ENCODE measurements around the gene DNAH6.

The DNAH6 gene

DNA sequence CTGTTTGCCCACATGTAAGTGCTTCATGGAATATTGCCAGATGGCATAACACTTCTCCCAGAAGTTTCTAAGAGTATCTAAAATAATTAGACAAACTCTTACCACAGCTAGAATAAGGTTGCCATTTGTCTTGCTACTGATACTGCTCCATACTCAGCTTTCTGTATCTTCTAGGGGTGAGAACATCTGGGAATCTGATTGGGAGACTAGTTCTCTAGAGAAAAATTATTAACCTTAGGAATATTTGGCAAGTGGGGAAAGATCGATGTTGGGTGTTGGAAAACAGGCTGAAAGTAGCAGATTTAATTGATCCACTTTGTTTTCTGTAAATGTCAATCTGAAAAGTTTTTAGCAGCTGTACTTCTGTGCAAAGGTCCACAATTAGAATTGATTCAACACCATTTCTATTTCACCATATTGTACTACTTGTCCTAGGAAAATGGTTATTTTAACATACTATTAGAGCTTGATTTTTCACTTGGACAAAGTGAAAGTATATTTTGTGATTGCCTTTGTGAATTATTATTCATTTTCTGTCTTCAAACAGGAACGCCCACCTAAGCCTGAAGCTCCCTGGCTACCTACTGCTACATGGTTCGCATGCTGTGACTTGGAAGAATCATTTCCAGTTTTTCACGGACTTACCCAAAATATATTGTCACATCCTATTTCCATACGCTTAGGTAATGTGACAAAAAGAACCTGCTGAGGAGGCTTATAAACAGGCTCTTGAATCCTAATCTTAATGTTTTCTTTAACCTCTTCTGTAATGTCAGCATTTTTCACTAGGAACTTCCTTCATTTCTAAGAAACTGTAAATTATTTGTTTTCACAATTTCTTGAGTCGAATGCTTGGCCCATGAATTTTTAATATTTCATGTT is 216.8 kb downstream of the DNAH6 start:
- DNase-seq (ENCODE audit: low read depth, low spot score): no peak
- H3K27me3 ChIP-seq (ENCODE audit: control insufficient read depth, insufficient read depth, low read length): no peaks in the 10 kb centered on the region
- H3K36me3 ChIP-seq (ENCODE audit: control insufficient read depth, insufficient read depth, low read length): no peaks in the 10 kb centered on the region
- no peaks in the 10 kb centered on the region for H3K9me3 ChIP-seq (ENCODE audit: control insufficient read depth, insufficient read depth, low read length)
- no peak overlapping the region for H3K4me3 ChIP-seq (ENCODE audit: low read length)
- no peak overlapping the region for H3K27ac ChIP-seq (ENCODE audit: low read length)
- WGBS (ENCODE audit: insufficient coverage, insufficient read length): no CpG with 5 or more reads among the region's 6 CpGs
- no peaks in the 10 kb centered on the region for H3K4me1 ChIP-seq (ENCODE audit: control insufficient read depth, insufficient read depth, low read length)

DNA sequence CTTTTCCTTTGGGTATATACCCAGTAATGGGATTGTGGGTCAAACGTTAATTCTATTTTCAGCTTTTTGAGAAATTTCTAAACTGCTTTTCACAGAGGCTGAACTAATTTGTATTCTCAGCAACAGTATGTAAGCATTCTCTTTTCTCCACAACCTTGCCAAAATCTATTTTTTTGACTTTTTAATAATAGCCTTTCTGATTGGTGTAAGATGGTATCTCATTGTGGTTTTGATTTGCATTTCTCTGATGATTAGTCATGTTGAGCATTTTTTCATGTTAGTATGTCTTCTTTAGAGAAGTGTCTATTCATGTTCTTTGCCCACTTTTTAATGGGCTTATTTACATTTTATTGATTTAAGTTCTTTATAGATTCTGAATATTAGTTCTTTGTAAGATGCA is 219.1 kb downstream of the DNAH6 start:
- no peak overlapping the region for H3K4me3 ChIP-seq (ENCODE audit: low read length)
- H3K27me3 ChIP-seq (ENCODE audit: control insufficient read depth, insufficient read depth, low read length): no peaks in the 10 kb centered on the region
- H3K36me3 ChIP-seq (ENCODE audit: control insufficient read depth, insufficient read depth, low read length): no peaks in the 10 kb centered on the region
- no peaks in the 10 kb centered on the region for H3K4me1 ChIP-seq (ENCODE audit: control insufficient read depth, insufficient read depth, low read length)
- no CpG with 5 or more reads among the region's 1 CpG for WGBS (ENCODE audit: insufficient coverage, insufficient read length)
- H3K27ac ChIP-seq (ENCODE audit: low read length): no peak overlapping the region
- no peaks in the 10 kb centered on the region for H3K9me3 ChIP-seq (ENCODE audit: control insufficient read depth, insufficient read depth, low read length)
- no peak for DNase-seq (ENCODE audit: low read depth, low spot score)

DNA sequence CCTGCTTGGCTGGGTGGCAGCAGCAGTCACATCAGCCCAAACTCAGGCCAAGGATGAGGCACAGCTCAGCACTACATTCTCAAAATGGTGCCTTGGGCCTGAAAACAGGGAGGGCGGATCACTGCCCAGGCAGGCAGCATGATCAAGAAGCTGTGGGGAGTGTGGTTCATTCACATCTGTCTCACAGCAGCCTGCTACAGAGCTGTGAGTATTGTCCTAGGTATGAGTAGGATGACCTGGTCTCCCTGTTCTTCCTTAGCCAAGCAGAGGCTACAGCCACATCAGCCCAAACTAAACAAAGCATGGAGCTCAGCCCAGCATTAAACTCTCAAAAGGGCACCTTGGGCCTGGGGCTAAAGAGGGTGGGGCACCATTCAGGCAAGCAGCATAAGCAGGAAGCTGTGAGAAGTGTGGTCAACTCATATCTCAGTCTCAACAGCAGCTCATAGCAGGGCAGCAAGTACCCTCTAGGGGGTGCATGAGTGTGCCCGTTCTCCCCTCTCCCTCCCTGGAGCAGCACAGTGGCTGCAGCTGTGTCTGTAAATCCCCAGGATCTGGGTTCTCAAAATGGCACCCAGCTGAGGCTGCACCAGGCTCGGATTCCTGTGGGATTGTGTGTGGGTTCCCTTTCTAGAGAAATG is 225.0 kb downstream of the DNAH6 start:
- peak; percentile 41 for DNase-seq (ENCODE audit: low read depth, low spot score)
- Histone ChIP-seq H3K27me3 (ENCODE audit: control insufficient read depth, insufficient read depth, low read length) (no peaks in the 10 kb centered on the region), H3K27ac (ENCODE audit: low read length) (no peak overlapping the region), H3K4me3 (ENCODE audit: low read length) (no peak overlapping the region), H3K4me1 (ENCODE audit: control insufficient read depth, insufficient read depth, low read length) (no peaks in the 10 kb centered on the region), H3K36me3 (ENCODE audit: control insufficient read depth, insufficient read depth, low read length) (no peaks in the 10 kb centered on the region), H3K9me3 (ENCODE audit: control insufficient read depth, insufficient read depth, low read length) (no peaks in the 10 kb centered on the region)
- no CpG with 5 or more reads among the region's 3 CpGs for WGBS (ENCODE audit: insufficient coverage, insufficient read length)

GRCh38 chr2:84748341-84748740 is 232.0 kb downstream of the DNAH6 start:
- H3K4me3 ChIP-seq (ENCODE audit: low read length): no peak overlapping the region
- no peaks in the 10 kb centered on the region for H3K9me3 ChIP-seq (ENCODE audit: control insufficient read depth, insufficient read depth, low read length)
- no peaks in the 10 kb centered on the region for H3K36me3 ChIP-seq (ENCODE audit: control insufficient read depth, insufficient read depth, low read length)
- no peak overlapping the region for H3K27ac ChIP-seq (ENCODE audit: low read length)
- no peak for DNase-seq (ENCODE audit: low read depth, low spot score)
- no peaks in the 10 kb centered on the region for H3K4me1 ChIP-seq (ENCODE audit: control insufficient read depth, insufficient read depth, low read length)
- no peaks in the 10 kb centered on the region for H3K27me3 ChIP-seq (ENCODE audit: control insufficient read depth, insufficient read depth, low read length)

- Histone ChIP-seq H3K36me3 (ENCODE audit: control insufficient read depth, insufficient read depth, low read length) (no peaks in the 10 kb centered on the region), H3K27ac (ENCODE audit: low read length) (no peak overlapping the region), H3K27me3 (ENCODE audit: control insufficient read depth, insufficient read depth, low read length) (no peaks in the 10 kb centered on the region), H3K4me3 (ENCODE audit: low read length) (no peak overlapping the region), H3K4me1 (ENCODE audit: control insufficient read depth, insufficient read depth, low read length) (no peaks in the 10 kb centered on the region), H3K9me3 (ENCODE audit: control insufficient read depth, insufficient read depth, low read length) (no peaks in the 10 kb centered on the region)
- no peak for DNase-seq (ENCODE audit: low read depth, low spot score)
Observed at GRCh38 chr2:84749442-84749841, 233.1 kb downstream of the DNAH6 start.

- Histone ChIP-seq H3K27ac (ENCODE audit: low read length) (no peak overlapping the region), H3K36me3 (ENCODE audit: control insufficient read depth, insufficient read depth, low read length) (no peaks in the 10 kb centered on the region), H3K9me3 (ENCODE audit: control insufficient read depth, insufficient read depth, low read length) (no peaks in the 10 kb centered on the region), H3K4me1 (ENCODE audit: control insufficient read depth, insufficient read depth, low read length) (no peaks in the 10 kb centered on the region), H3K27me3 (ENCODE audit: control insufficient read depth, insufficient read depth, low read length) (no peaks in the 10 kb centered on the region), H3K4me3 (ENCODE audit: low read length) (no peak overlapping the region)
- no peak for DNase-seq (ENCODE audit: low read depth, low spot score)
- no CpG with 5 or more reads among the region's 1 CpG for WGBS (ENCODE audit: insufficient coverage, insufficient read length)
Observed at GRCh38 chr2:84755096-84755495, 238.8 kb downstream of the DNAH6 start.

DNA sequence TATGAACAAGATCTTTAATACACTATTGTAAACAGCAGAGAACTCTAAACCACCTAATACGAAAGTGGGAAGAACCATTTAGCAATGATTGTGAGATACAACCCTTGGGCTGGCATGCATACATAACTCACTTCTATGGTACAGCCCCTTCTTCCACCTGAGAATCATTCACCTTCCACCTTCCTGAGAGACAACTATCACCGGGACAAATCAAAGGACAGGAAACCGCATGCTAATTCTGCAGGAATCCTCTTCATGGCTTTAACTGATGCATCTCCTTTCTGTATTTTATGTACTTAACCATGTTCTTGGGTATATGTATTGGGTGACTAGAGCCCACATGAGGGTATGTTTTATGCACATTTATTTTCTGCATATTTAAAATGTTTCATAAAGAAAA is 241.3 kb downstream of the DNAH6 start:
- H3K4me3 ChIP-seq (ENCODE audit: low read length): no peak overlapping the region
- WGBS (ENCODE audit: insufficient coverage, insufficient read length): no CpG with 5 or more reads among the region's 3 CpGs
- no peak overlapping the region for H3K27ac ChIP-seq (ENCODE audit: low read length)
- no peaks in the 10 kb centered on the region for H3K9me3 ChIP-seq (ENCODE audit: control insufficient read depth, insufficient read depth, low read length)
- H3K4me1 ChIP-seq (ENCODE audit: control insufficient read depth, insufficient read depth, low read length): no peaks in the 10 kb centered on the region
- no peaks in the 10 kb centered on the region for H3K36me3 ChIP-seq (ENCODE audit: control insufficient read depth, insufficient read depth, low read length)
- no peak for DNase-seq (ENCODE audit: low read depth, low spot score)
- no peaks in the 10 kb centered on the region for H3K27me3 ChIP-seq (ENCODE audit: control insufficient read depth, insufficient read depth, low read length)

- Histone ChIP-seq H3K27ac (ENCODE audit: low read length) (no peak overlapping the region), H3K27me3 (ENCODE audit: control insufficient read depth, insufficient read depth, low read length) (no peaks in the 10 kb centered on the region), H3K4me3 (ENCODE audit: low read length) (no peak overlapping the region), H3K4me1 (ENCODE audit: control insufficient read depth, insufficient read depth, low read length) (no peaks in the 10 kb centered on the region), H3K36me3 (ENCODE audit: control insufficient read depth, insufficient read depth, low read length) (no peaks in the 10 kb centered on the region), H3K9me3 (ENCODE audit: control insufficient read depth, insufficient read depth, low read length) (no peaks in the 10 kb centered on the region)
- WGBS (ENCODE audit: insufficient coverage, insufficient read length): no CpG with 5 or more reads among the region's 2 CpGs
- no peak for DNase-seq (ENCODE audit: low read depth, low spot score)
Observed at GRCh38 chr2:84766791-84767190, 250.5 kb downstream of the DNAH6 start.

GRCh38 chr2:84768840-84769239 is 252.5 kb downstream of the DNAH6 start:
- DNase-seq (ENCODE audit: low read depth, low spot score): no peak
- Histone ChIP-seq H3K4me1 (ENCODE audit: control insufficient read depth, insufficient read depth, low read length) (no peaks in the 10 kb centered on the region), H3K9me3 (ENCODE audit: control insufficient read depth, insufficient read depth, low read length) (no peaks in the 10 kb centered on the region), H3K4me3 (ENCODE audit: low read length) (no peak overlapping the region), H3K27ac (ENCODE audit: low read length) (no peak overlapping the region), H3K36me3 (ENCODE audit: control insufficient read depth, insufficient read depth, low read length) (no peaks in the 10 kb centered on the region), H3K27me3 (ENCODE audit: control insufficient read depth, insufficient read depth, low read length) (no peaks in the 10 kb centered on the region)
- no CpG with 5 or more reads among the region's 4 CpGs for WGBS (ENCODE audit: insufficient coverage, insufficient read length)

DNA sequence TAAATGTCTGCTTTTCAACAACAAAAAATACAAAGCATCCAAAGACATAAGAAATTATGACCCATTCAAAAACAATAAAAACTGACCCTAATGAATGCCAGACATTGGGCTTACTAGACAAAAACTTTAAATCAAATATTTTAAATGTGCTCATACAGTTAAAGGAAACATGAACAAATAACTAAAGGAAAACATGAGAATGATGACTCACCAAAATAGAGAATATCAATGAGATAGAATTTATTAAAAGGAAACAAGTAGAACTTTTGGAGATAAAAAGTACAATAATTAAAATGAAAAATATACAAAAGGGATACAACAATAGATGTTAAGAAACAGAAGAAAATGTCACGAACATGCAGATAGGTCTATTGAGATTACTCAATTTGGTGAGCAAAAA is 254.0 kb downstream of the DNAH6 start:
- Histone ChIP-seq H3K4me1 (ENCODE audit: control insufficient read depth, insufficient read depth, low read length) (no peaks in the 10 kb centered on the region), H3K36me3 (ENCODE audit: control insufficient read depth, insufficient read depth, low read length) (no peaks in the 10 kb centered on the region), H3K4me3 (ENCODE audit: low read length) (no peak overlapping the region), H3K27ac (ENCODE audit: low read length) (no peak overlapping the region), H3K27me3 (ENCODE audit: control insufficient read depth, insufficient read depth, low read length) (no peaks in the 10 kb centered on the region), H3K9me3 (ENCODE audit: control insufficient read depth, insufficient read depth, low read length) (no peaks in the 10 kb centered on the region)
- DNase-seq (ENCODE audit: low read depth, low spot score): no peak
- WGBS (ENCODE audit: insufficient coverage, insufficient read length): no CpG with 5 or more reads among the region's 1 CpG

- DNase-seq (ENCODE audit: low read depth, low spot score): no peak
- WGBS (ENCODE audit: insufficient coverage, insufficient read length): no CpG with 5 or more reads among the region's 1 CpG
- Histone ChIP-seq H3K9me3 (ENCODE audit: control insufficient read depth, insufficient read depth, low read length) (no peaks in the 10 kb centered on the region), H3K27me3 (ENCODE audit: control insufficient read depth, insufficient read depth, low read length) (no peaks in the 10 kb centered on the region), H3K4me1 (ENCODE audit: control insufficient read depth, insufficient read depth, low read length) (no peaks in the 10 kb centered on the region), H3K27ac (ENCODE audit: low read length) (no peak overlapping the region), H3K36me3 (ENCODE audit: control insufficient read depth, insufficient read depth, low read length) (no peaks in the 10 kb centered on the region), H3K4me3 (ENCODE audit: low read length) (no peak overlapping the region)
Observed at GRCh38 chr2:84771251-84771650, 255.0 kb downstream of the DNAH6 start.

Measured in iPS DF 6.9 (cell line).